Activated CD4-positive, alpha-beta T cell treated with anti-CD3 and anti-CD28 coated beads, Interleukin-2, amount 10 ng/mL, durations not matched to agents 7 days and 5 days (primary cell): Measurements from ENCODE around the gene EPX. TPM values are rescaled to one million over a fixed set of nuclear protein-coding genes. Genes with fewer than 3 reads are reported as not detected.
A peak's percentile ranks its signal among the peaks of the same experiment; 100 is the strongest.

Experiments
- CTCF ChIA-PET: fragments of 350-600 bp; sonication (Branson Sonifier 250); formaldehyde crosslinking; loops from one replicate; lab custom pipeline; 2021; ENCODE audit warnings: antibody characterized with exemption; lab: Charles Lee
- POLR2A ChIA-PET: fragments of 350-600 bp; sonication (Branson Sonifier 250); formaldehyde crosslinking; loops from one replicate; lab custom pipeline; 2021; ENCODE audit warnings: antibody characterized with exemption; lab: Charles Lee
- DNase-seq: peaks from one replicate; pipeline ENCODE4 v3.0.0-alpha.2; 2020
- H3K27ac Mint-ChIP-seq: one replicate; pipeline ENCODE4 v1.8.0; 2021; ENCODE audit warnings: mild to moderate bottlenecking, moderate library complexity, mixed read lengths
- H3K27me3 Mint-ChIP-seq: one replicate; pipeline ENCODE4 v1.8.0; 2021; ENCODE audit warnings: mixed read lengths
- H3K36me3 Mint-ChIP-seq: one replicate; pipeline ENCODE4 v1.8.0; 2021; ENCODE audit warnings: low read depth, mixed read lengths
- H3K4me1 Mint-ChIP-seq: one replicate; pipeline ENCODE4 v1.8.0; 2021; ENCODE audit warnings: mixed read lengths
- H3K4me3 Mint-ChIP-seq: one replicate; pipeline ENCODE4 v1.8.0; 2021; ENCODE audit warnings: mild to moderate bottlenecking, moderate library complexity, mixed read lengths
- H3K9me3 Mint-ChIP-seq: one replicate; pipeline ENCODE4 v1.8.0; 2021; ENCODE audit warnings: mixed read lengths
- total RNA-seq, 2 experiments: library from RNA; stranded (reverse); gene quantifications; one replicate each; pipeline ENCODE4 v1.2.3, GENCODE V29; 2021

The EPX gene
- total RNA-seq, 2 experiments from 2014 or later = not detected

- H3K9me3 Mint-ChIP-seq = no peaks in the 10 kb centered on the region
- peaks cover 2% of the 10 kb centered on the region for H3K36me3 Mint-ChIP-seq
- ChIA-PET POLR2A (no interaction called here), CTCF (interaction anchor here (0.9 to 5.8 kb wide), 5 partner anchors 8 to 299 kb away, joined by 3 to 33 read pairs (median 3); no protein-coding TSS in a partner anchor)
- H3K4me1 Mint-ChIP-seq = peaks cover 25% of the 10 kb centered on the region
- no peak overlapping the region for H3K4me3 Mint-ChIP-seq
- DNase-seq = no peak
- no peaks in the 10 kb centered on the region for H3K27me3 Mint-ChIP-seq
- no peak overlapping the region for H3K27ac Mint-ChIP-seq
These were observed 23.2 kb downstream of the EPX start for GRCh38 chr17:58215685-58216084.

- POLR2A ChIA-PET = no interaction called here
These were observed 25.2 kb downstream of the EPX start for GRCh38 chr17:58217766-58218165.

GRCh38 chr17:58219007-58219788 is 26.7 kb downstream of the EPX start, which contains the start of gene MKS1:
Gene MKS1, minus strand, starts transcription at chr17:58219255. Its CDS starts 25 bp downstream, at chr17:58219230.
- Mint-ChIP-seq H3K36me3 (no peaks in the 10 kb centered on the region), H3K4me3 (peak within 1 kb of the TSS; percentile 92), H3K27ac (peak within 1 kb of the TSS; percentile 97), H3K27me3 (peaks cover 9% of the 10 kb centered on the region), H3K9me3 (no peaks in the 10 kb centered on the region), H3K4me1 (peaks cover 26% of the 10 kb centered on the region)
- CTCF ChIA-PET = interaction anchor here (0.7 to 3.4 kb wide), 10 partner anchors 9 to 198 kb away, joined by 3 to 16 read pairs (median 3); partner anchors contain the start of gene RNF43
- peak; percentile 95 for DNase-seq
- POLR2A ChIA-PET = no interaction called here

More at GRCh38 chr17:58217766-58218165, 25.2 kb downstream of the EPX start:
- no peaks in the 10 kb centered on the region for H3K27me3 Mint-ChIP-seq
- H3K9me3 Mint-ChIP-seq = no peaks in the 10 kb centered on the region
- no peak for DNase-seq
- H3K36me3 Mint-ChIP-seq = no peaks in the 10 kb centered on the region
- H3K27ac Mint-ChIP-seq = peak overlapping the region; percentile 71
- H3K4me1 Mint-ChIP-seq = peaks cover 24% of the 10 kb centered on the region
- H3K4me3 Mint-ChIP-seq = no peak overlapping the region
- CTCF ChIA-PET = interaction anchor here (0.9 to 1.6 kb wide), 3 partner anchors 13 to 26 kb away, joined by 3 read pairs; partner anchors contain the start of gene EPX

DNA sequence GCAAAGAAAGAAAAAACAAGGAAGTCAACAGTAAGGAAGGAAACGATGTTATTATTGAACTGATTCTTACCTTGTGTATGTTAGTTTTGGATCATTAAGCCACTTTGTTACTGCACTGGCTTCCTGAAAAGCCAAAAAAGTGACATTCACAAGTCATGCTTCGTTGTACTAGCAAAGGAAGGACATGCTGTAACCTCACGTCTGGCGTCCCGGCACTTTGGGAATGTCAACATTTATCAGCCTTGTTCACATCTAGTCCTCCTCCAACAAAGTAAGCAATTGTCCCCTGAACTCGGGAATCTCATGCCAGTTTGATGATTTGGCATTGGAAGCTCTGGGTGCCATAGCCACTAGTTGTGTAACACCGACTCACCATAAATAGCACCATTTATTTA is 27.3 kb downstream of the EPX start:
- DNase-seq = no peak
- no peaks in the 10 kb centered on the region for H3K9me3 Mint-ChIP-seq
- POLR2A ChIA-PET = interaction anchor here (0.6 kb wide), 1 partner anchor 547 kb away, joined by 3 read pairs; no protein-coding TSS in a partner anchor
- peaks cover 14% of the 10 kb centered on the region for H3K27me3 Mint-ChIP-seq
- H3K27ac Mint-ChIP-seq = peak overlapping the region; percentile 97
- peaks cover 31% of the 10 kb centered on the region for H3K4me1 Mint-ChIP-seq
- no peaks in the 10 kb centered on the region for H3K36me3 Mint-ChIP-seq
- CTCF ChIA-PET = interaction anchor here (1.0 to 3.4 kb wide), 7 partner anchors 10 to 144 kb away, joined by 3 to 16 read pairs (median 3); no protein-coding TSS in a partner anchor
- H3K4me3 Mint-ChIP-seq = peak overlapping the region; percentile 92

- CTCF ChIA-PET = no interaction called here
These were observed 31.8 kb downstream of the EPX start for GRCh38 chr17:58224315-58224714.

DNA sequence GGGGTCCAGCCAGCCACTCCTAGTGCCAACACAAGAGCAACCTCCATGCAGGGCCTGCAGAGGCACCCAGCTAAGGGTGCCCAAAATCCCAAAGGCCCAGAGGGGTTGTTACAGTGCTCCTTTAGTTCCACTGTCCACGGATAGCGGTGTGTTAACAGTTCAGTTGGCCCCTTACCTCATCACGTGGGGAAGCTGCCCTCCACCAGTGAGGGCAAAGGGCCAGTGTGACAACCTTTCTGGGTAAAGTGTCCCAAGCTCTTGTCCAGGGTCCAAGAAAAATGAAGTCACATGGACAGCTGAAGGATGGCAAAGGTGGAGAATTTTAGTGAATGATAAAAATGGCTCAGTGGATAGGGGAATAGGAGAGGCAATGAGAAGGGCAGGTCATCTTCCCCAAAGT is 35.2 kb downstream of the EPX start:
- Mint-ChIP-seq H3K4me3 (no peak overlapping the region), H3K9me3 (no peaks in the 10 kb centered on the region), H3K36me3 (no peaks in the 10 kb centered on the region), H3K4me1 (peaks cover 15% of the 10 kb centered on the region), H3K27ac (no peak overlapping the region), H3K27me3 (peaks cover 43% of the 10 kb centered on the region)
- ChIA-PET CTCF (interaction anchor here (1.1 to 2.0 kb wide), 3 partner anchors 20 to 122 kb away, joined by 3 to 5 read pairs (median 4); no protein-coding TSS in a partner anchor), POLR2A (no interaction called here)
- no peak for DNase-seq

More at GRCh38 chr17:58224315-58224714, 31.8 kb downstream of the EPX start:
- DNase-seq = no peak
- H3K27me3 Mint-ChIP-seq = peaks cover 38% of the 10 kb centered on the region
- no peak overlapping the region for H3K27ac Mint-ChIP-seq
- no peak overlapping the region for H3K4me3 Mint-ChIP-seq
- no peaks in the 10 kb centered on the region for H3K9me3 Mint-ChIP-seq
- H3K36me3 Mint-ChIP-seq = no peaks in the 10 kb centered on the region
- peaks cover 18% of the 10 kb centered on the region for H3K4me1 Mint-ChIP-seq
- POLR2A ChIA-PET = no interaction called here

DNA sequence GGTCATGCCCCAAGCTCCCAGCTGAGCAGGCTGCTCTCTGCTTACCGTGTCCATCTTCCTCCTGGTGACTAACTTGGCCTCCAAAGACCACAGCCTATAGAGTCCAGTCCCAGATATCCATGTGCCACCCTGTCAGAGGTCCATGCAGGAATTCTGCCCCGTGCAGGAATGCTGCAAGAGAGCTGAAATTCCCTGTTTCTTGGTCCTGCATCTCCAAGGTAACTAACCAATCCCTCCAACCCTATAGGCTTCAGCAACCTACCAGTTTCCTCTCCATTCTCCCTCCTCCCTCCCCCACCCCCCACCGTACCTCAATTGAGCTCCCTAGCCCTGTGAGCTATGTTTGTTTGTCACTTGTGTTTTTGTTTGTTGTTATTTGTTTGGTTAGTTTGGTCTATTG is 36.2 kb downstream of the EPX start:
- Mint-ChIP-seq H3K27me3 (peaks cover 36% of the 10 kb centered on the region), H3K27ac (no peak overlapping the region), H3K4me1 (peaks cover 18% of the 10 kb centered on the region), H3K9me3 (no peaks in the 10 kb centered on the region), H3K36me3 (no peaks in the 10 kb centered on the region), H3K4me3 (no peak overlapping the region)
- ChIA-PET POLR2A (no interaction called here), CTCF (interaction anchor here (0.6 to 2.0 kb wide), 4 partner anchors 8 to 21 kb away, joined by 3 to 5 read pairs (median 4); no protein-coding TSS in a partner anchor)
- DNase-seq = no peak

GRCh38 chr17:58229384-58229783 is 36.9 kb downstream of the EPX start:
- H3K27me3 Mint-ChIP-seq = peaks cover 34% of the 10 kb centered on the region
- no peaks in the 10 kb centered on the region for H3K9me3 Mint-ChIP-seq
- peaks cover 14% of the 10 kb centered on the region for H3K4me1 Mint-ChIP-seq
- no peak for DNase-seq
- ChIA-PET POLR2A (no interaction called here), CTCF (interaction anchor here (1.4 to 2.0 kb wide), 3 partner anchors 18 to 20 kb away, joined by 3 to 5 read pairs (median 4); no protein-coding TSS in a partner anchor)
- no peaks in the 10 kb centered on the region for H3K36me3 Mint-ChIP-seq
- H3K27ac Mint-ChIP-seq = no peak overlapping the region
- no peak overlapping the region for H3K4me3 Mint-ChIP-seq

DNA sequence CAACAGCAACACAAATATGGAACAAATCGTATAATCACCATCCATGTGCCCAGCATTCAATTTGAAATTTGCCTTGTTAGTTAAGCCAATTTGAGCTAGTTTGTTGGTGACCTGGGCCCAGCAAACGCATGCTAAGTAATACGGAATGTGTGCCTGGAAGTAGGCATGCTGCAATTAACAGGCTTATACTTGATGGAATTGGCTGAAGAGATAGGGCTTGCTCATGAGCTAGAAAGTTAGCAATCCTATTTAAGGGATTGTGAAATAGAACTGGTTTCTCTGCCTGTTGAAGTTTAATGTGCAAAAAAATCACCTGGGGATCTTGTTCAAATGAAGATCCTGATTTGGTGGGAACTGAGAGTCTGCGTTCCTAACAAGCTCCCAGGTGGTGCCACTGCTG is 37.4 kb downstream of the EPX start:
- peaks cover 35% of the 10 kb centered on the region for H3K27me3 Mint-ChIP-seq
- no peaks in the 10 kb centered on the region for H3K36me3 Mint-ChIP-seq
- H3K27ac Mint-ChIP-seq = no peak overlapping the region
- CTCF ChIA-PET = interaction anchor here (1.2 to 1.4 kb wide), 2 partner anchors 17 to 20 kb away, joined by 3 read pairs; no protein-coding TSS in a partner anchor
- POLR2A ChIA-PET = no interaction called here
- DNase-seq = no peak
- no peak overlapping the region for H3K4me3 Mint-ChIP-seq
- H3K4me1 Mint-ChIP-seq = peaks cover 12% of the 10 kb centered on the region
- H3K9me3 Mint-ChIP-seq = no peaks in the 10 kb centered on the region

GRCh38 chr17:58231641-58232040 is 39.1 kb downstream of the EPX start:
- peaks cover 12% of the 10 kb centered on the region for H3K4me1 Mint-ChIP-seq
- H3K9me3 Mint-ChIP-seq = no peaks in the 10 kb centered on the region
- no peak overlapping the region for H3K4me3 Mint-ChIP-seq
- peaks cover 39% of the 10 kb centered on the region for H3K27me3 Mint-ChIP-seq
- ChIA-PET CTCF (interaction anchor here (1.0 to 2.0 kb wide), 3 partner anchors 13 to 31 kb away, joined by 3 to 8 read pairs (median 3); partner anchors contain the start of gene MKS1), POLR2A (no interaction called here)
- no peak overlapping the region for H3K27ac Mint-ChIP-seq
- H3K36me3 Mint-ChIP-seq = no peaks in the 10 kb centered on the region
- DNase-seq = no peak

DNA sequence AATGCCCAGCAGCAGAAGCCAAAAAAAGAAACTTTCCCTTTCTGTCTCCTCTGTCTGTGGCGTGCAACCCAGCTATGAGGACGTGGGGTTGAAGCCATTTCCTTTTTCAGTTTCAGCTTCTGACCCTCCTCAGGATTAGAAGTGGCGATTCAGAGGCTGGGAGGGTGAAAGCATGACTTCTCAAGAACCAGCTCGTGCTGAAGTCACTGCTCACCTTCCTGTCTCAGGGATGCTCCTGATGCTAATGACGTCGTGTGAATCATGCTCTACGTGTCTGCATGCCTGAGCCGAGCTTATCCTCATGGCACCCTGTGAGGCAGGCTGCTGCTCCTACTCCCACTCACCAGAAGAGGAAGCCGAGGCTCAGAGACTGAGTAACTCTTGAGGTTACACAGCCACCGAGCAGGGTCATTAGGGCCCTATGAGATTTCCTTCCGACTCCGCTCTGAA is 40.2 kb downstream of the EPX start:
- H3K4me1 Mint-ChIP-seq = peaks cover 12% of the 10 kb centered on the region
- ChIA-PET POLR2A (no interaction called here), CTCF (interaction anchor here (1.2 to 2.0 kb wide), 3 partner anchors 15 to 76 kb away, joined by 3 to 8 read pairs (median 3); no protein-coding TSS in a partner anchor)
- H3K36me3 Mint-ChIP-seq = no peaks in the 10 kb centered on the region
- no peak for DNase-seq
- H3K9me3 Mint-ChIP-seq = no peaks in the 10 kb centered on the region
- H3K27ac Mint-ChIP-seq = no peak overlapping the region
- peaks cover 36% of the 10 kb centered on the region for H3K27me3 Mint-ChIP-seq
- no peak overlapping the region for H3K4me3 Mint-ChIP-seq

GRCh38 chr17:58233543-58233942 is 41.0 kb downstream of the EPX start:
- H3K27me3 Mint-ChIP-seq = peaks cover 33% of the 10 kb centered on the region
- ChIA-PET CTCF (interaction anchor here (1.2 kb wide), 1 partner anchor 76 kb away, joined by 3 read pairs; no protein-coding TSS in a partner anchor), POLR2A (no interaction called here)
- H3K36me3 Mint-ChIP-seq = no peaks in the 10 kb centered on the region
- no peak overlapping the region for H3K4me3 Mint-ChIP-seq
- no peaks in the 10 kb centered on the region for H3K9me3 Mint-ChIP-seq
- no peak overlapping the region for H3K27ac Mint-ChIP-seq
- peaks cover 12% of the 10 kb centered on the region for H3K4me1 Mint-ChIP-seq
- DNase-seq = no peak
